Uterus (tissue), 2 donors: ENCODE results near the gene TSHZ2.

Experiments used
- POLR2A ChIP-seq, 2 donors: fragments of 450-650 bp; IDR thresholded peaks; one replicate each; pipeline ENCODE4 v1.6.1; 2016; ENCODE audit warnings: antibody characterized with exemption in 2 of 2, mild to moderate bottlenecking in 1 of 2, moderate library complexity in 1 of 2
- TF ChIP-seq, protein P1 (sequence below), 4 experiments: fragments of 200-600 bp in 2 of 4; fragments of 450-650 bp in 2 of 4; sonication (generic) in 2 of 4; IDR thresholded peaks; one replicate each; pipeline ENCODE4 v1.5.1; 2016 to 2019; ENCODE audit warnings: antibody characterized with exemption in 4 of 4, mild to moderate bottlenecking in 2 of 4, moderate library complexity in 1 of 4

- TF ChIP-seq, protein P1, sequence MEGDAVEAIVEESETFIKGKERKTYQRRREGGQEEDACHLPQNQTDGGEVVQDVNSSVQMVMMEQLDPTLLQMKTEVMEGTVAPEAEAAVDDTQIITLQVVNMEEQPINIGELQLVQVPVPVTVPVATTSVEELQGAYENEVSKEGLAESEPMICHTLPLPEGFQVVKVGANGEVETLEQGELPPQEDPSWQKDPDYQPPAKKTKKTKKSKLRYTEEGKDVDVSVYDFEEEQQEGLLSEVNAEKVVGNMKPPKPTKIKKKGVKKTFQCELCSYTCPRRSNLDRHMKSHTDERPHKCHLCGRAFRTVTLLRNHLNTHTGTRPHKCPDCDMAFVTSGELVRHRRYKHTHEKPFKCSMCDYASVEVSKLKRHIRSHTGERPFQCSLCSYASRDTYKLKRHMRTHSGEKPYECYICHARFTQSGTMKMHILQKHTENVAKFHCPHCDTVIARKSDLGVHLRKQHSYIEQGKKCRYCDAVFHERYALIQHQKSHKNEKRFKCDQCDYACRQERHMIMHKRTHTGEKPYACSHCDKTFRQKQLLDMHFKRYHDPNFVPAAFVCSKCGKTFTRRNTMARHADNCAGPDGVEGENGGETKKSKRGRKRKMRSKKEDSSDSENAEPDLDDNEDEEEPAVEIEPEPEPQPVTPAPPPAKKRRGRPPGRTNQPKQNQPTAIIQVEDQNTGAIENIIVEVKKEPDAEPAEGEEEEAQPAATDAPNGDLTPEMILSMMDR (IDR thresholded peaks at IDR 0.05): no peak
- no peak for TF ChIP-seq POLR2A (IDR thresholded peaks at IDR 0.05)
Measured at GRCh38 chr20:53276143-53276542, 304.0 kb downstream of the TSHZ2 start.
